ENCODE data around the gene PSME3IP1.

PSME3IP1 gene

DNA sequence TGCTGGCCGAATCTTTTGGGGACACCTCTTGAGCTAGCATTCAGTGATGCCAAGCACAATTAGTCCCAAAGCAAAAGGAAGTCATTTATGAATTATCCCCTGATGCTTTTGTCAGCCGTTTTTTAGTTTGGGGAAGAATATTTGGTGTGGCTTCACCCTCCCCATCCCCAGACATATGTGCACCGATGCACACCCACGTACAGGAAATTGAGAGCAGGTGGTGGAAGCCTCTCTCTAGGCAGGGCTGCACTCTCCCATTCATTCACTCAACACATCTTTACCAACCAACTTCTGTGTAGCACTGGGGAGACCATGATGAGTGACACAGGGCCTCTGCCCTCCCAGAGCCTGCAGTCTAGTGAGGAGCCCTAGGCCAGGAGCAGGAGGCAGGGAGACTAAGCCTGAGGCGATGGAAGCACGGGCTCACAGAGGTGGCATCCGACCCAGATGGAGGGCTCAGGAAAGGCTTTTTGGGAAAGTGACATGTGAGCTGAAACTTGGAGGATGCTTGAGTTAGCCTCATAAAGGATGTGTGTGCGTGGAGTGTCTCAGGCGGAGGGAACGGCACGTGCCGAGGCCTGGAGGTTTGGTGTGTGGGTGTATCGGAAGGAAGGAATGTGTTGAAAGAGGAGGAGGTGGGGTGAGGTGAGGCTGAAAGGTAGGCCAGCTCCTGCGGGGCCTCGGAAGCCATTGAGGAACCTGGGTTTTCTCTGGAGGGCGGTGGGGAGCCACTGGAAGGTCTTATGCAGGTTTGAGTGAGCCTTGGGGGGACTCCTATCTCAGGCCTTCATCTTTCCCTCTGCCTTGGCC is 43.8 kb downstream of the PSME3IP1 start:
- DNase-seq = no peak

DNA sequence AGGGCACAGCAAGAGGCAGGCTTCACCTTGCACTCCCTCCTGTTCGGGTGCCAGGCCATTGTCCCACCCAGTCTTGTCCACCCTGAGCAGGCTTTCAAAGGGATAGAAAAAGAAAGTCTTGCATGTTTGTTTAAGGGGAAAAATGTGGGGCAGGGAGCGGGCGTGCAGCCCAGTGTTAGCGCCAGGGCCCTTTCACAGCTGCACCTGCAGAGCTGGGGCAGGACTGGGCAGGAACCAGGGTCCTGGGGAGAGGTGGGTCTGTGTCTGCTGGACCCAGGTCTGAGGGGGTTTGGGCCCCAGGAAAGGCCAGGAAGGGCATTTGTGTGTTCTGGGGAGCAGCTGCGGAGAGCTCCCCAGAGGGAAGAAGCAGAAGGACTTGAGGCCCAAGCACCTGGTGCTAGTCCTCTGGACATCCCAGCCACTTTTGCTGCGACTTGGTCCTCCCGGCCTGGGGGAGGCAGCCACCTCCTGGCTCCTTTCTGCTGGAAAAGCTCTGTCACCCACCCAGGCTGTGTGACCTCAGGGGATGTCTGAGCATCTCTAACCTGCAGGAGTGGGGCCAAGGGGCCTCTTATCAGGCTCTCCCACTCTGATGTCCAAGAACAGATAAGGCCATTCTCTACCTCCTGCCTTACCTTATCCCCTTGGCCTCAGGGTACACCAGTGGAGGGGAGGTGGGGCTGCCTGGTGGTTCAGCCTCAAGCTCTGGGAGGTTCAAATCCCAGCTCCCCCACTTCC is 44.7 kb downstream of the PSME3IP1 start:
- no peak for DNase-seq

DNA sequence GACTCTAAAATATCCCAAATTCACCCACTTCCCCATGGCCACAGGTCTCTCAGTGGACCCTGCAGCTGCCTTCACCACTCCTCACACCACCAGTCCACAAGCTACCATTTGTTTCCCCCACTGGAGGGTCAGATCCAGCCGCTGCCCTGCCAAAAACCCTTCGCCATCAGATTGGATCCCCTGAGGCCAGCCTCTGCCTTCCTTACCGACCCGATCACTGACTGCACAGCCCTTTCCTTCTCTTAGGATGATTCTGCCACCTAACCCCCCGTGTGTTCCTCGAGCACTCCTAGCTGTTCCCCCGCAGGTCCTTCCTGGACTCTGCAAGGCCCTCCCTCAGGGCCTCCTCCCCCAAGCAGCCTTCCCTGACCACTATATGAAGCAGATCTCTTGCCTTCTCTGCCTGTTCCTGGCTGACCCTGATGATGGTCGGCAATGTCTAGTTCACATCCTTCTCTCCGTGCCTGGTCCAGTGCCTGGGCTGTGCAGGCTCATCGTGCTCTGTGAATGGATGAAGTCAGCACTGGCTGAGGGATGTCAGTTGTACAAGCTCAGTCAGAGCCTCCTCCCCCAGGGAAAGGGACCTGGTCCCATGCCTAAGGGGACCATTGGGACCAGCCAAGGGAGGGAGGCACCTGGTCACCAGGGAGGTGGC is 47.4 kb downstream of the PSME3IP1 start:
- no peak for DNase-seq

DNA sequence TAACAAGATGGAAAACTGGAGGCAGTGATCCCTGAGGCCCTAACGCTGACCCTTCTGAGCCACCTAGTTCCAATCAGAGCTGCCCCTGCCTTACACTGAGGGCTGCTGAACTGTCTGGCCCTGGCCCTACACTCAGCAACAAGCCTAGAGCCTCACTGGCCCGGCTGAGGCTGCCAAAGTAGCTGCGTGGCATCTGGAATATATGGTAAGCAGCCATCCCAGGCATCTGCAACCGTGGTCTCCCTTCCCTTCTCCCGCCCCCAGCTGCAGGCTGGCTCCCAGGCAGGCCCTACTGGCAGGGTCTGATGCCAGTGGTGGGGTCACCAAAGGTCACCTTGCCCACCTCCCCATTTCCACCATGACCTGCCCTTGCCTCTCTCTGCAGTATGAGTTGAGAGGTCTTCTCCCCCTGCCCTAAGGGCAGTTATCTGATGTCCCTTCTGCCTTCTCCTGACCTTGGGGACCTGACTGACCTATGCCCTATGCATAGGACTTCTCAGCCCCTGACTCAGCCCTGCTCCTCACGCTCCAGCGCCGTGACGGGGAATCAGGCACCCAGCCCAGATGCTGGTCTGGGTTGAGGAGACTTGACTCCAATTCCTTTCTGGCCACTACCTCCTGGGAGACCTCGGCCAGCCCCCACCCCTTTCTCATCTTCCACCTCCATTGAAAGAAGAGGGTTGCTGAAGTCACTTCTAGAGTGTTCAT is 48.1 kb downstream of the PSME3IP1 start:
- DNase-seq = no peak

DNA sequence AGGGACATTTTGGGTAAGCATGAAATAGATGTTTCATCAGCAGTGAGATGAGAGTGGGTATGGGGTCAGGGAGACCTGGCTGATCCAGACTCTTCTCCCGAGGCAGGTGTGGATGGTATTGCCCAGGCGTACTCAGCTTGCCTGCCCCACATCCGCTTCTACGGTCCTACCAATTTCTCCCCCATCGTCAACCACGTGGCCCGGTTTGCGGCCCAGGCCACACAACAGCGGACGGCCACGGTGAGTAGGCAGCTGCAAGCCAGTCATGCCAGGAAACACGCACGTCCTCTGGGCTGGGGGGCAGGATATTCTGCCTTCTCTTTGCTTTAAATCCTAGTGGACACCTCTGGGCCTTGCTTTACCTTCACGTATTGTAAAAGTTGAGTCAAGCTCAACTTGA is 48.8 kb downstream of the PSME3IP1 start:
- no peak for DNase-seq

DNA sequence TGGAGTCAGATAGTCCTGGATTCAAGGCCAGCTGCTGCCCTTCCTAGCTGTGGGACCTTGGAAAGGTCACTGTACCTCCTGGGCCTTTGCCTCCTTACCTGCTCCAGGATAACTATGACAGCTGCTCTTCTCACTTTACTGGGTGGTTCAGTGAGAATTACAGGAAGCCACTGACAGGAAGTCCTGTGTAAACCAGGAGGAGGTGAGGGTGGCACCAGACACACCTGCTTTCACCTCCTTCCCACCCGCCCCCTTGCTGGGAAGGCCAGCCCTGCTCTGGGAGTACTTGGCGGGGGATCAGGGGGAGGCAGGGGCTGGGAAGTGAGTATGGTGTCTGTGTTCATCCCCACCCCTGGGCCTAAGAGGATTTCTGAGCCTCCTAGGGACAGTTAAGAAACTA is 50.9 kb downstream of the PSME3IP1 start:
- DNase-seq = no peak

DNA sequence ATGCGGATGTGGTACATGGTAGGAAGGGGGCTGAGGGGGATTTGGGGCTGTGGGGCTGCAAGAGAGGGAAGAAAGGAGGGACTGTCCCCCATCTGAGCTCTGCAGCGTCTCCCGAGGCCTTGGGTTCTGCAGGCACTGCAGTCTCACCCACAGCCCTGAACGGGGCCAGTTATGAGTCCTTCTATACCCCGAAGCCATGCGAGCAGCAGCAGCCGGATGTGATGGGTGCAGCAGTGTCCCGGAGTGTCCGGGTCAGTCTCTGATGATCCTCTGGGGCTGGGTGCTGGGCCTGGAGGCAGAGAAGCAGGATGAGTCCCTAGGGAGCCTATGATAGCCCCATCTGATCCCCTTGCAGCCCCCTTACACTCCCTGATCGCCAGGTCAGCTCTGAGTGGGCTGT is 52.0 kb downstream of the PSME3IP1 start:
- DNase-seq = no peak

DNA sequence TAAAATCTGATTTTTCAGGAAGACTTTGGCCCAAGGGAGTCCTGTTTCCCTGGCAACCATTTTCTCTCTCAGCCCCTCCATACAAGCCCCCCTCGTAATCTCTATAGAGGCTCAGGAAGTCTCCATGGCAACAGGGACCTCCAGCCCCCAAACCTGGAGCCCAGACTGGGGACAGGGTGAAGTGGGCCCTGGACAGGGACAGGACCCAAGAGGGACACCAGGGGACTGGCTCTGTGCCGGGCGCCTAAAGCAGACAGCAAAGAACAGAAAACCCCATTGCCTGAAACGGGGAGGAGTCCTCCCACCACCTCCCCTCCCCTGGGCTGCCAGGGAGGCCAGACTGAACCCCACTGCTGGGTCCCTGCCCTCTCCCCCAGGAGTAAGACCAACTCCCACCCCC is 52.8 kb downstream of the PSME3IP1 start:
- no peak for DNase-seq

DNA sequence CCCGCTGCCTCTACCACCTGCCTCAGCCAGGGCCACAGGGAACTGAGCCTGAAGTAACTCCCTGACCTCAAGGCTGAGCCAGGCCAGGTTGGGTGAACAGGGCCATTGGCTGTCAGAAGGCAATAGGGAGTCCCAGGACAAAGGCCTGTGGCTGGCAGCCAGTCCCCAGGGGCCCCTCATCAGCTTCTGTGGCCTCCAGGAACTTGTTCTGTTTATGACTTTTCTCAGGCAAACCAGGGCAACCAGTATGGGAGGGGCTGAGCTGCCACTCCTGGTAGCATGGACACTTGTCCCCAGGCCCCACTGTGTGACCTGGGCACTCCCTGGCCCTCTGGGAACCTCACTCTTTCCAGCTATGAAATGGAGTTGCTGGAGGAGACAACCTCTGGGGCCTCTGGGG is 53.4 kb downstream of the PSME3IP1 start:
- DNase-seq = no peak

DNA sequence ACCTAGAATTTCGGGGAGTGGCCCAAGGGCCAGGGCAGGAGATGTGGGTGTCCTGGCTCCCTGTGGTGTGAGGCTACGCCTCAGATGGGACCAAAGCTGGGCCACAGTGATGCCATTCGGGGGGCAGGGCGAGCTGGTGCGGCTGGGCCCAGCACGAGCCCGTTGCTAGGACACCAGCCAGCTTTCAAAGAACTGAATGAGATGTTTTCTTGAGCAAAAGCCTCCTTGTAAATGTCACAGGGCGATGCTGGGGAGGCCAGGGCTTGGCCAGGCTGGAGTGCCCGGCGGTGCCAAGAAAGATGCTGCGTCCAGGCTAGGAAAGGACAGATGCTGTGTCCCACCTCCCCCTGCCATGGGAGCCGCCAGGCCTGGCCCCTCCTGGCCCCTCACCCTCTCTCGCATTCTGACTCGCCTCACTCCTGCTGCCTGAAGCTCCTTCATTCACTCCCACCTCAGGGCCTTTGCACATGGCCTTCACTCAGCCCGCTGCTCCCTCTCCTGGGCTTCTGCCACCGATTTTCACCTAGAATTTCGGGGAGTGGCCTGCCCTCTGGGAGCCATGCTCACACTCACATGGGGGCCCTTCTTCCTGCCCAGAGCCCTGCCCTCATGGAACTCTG is 54.4 kb downstream of the PSME3IP1 start:
- no peak for DNase-seq

DNA sequence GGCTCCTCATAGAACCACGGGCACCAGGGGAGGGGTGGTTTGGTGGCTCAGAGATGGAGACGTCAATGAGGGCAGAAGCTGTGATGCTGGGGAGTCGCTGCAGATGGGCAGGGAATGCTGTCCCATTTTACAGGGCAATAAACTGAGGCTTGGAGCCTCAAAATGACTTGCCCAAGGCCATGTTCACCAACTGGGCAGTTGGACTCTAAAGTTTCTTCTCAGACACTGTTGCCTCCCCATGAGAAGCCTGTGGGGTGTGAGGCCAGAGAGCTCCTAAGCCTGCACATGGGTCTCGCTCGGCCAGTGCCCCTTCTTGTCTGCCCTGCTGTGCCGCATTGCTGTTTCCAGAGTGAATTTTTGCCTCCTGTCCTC is 54.9 kb downstream of the PSME3IP1 start:
- DNase-seq = no peak

DNA sequence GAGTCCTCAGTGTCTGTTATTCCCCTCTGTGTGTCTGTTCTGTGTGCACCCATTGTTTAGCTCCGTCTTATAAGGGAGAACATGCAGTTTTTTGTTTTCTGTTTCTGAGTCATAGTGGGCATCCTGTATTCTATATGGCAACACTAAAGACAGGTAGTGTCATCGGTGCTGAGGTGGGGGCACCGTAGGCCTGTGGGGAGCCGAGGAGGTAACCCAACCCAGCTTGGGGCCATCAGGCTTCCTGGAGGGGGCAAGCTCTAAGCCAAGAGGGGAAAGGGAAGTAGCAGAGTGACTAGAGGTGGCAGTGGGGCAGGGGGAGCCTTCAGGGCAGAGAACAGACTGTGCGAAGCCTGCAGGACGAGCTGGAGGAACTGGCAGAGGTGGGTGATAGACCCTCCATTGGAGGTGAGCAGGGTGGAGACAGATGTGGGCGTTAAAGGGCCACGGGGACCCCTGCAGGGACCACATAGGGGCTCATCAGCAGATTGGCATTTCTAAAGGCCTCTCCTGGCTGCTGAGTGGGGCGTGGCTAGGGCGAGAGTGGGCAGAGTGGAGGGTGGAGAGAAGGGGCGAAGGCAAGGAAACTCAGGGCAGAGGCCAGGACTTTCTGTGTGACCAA is 57.0 kb downstream of the PSME3IP1 start:
- no peak for DNase-seq

DNA sequence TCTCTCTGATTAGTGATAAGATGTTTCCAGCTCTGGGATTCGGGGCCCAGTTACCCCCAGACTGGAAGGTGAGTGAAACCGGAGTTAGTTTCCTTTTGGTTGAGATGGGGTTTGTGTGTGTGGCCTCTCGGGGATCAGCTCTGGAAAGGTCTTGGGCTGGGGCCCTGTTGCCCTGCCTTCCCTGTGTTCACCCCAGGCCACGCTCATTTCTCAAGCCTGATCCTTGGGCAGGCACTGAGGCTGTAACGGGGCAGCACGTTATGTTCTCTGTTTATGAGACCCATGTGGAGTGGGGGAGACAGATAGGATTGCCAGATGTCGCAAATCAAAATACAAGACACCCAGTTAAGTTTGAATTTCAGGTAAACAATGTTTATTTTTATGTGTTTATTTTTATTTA is 58.0 kb downstream of the PSME3IP1 start:
- no peak for DNase-seq

DNA sequence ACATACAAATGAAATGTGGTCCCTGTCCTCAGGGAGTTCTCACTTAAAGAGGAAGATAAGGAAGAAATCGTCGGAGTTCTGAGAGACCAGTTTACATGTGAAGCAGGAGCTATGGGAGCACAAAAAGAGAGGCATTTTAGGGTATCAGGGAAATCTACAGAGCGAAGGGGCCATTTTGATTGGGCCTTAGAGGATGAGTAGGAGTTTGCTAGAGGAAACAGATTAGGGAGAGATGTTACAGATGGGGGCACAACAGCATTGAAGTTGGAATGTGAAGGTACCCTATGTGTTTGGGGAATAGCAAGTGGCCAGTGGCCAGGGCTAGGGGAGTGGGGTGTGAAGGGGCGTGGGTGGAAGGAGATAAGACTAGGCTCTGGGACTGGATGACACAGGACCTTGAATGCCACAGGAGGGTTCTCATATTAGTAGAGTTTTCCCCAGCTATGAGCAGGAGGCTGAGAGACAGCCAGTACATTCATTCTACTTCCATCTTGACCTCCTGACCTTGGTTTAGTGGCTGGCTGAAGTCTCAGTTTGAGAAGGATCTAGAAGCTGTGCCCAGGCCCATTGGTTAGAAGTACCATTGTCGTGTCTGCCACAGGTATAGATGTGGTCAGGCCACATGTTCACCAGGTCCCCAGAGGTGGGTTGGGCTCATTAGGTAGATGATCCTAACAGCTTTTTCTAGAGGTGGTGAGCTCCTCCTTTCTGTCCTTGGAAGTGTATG is 58.6 kb downstream of the PSME3IP1 start:
- DNase-seq = no peak

DNA sequence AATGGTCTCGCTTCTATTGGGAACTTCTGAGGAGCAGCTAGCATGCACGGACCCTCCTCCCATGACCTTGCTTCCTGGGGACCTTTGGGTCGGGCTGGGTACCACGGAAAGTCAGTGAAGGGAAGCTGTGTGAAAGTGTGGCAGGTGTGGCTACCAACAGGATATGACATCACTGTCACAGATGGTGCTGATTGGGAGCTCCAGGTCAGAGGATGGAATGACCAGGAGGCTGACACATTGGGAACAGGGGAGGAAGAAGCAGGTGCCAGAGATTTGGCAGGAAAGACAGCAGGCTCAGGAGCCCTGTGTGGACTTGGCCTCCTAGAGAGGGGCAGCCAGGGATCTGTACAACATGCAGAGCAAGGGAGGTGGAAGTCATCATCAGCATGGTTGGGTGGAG is 59.4 kb downstream of the PSME3IP1 start:
- DNase-seq = no peak

DNA sequence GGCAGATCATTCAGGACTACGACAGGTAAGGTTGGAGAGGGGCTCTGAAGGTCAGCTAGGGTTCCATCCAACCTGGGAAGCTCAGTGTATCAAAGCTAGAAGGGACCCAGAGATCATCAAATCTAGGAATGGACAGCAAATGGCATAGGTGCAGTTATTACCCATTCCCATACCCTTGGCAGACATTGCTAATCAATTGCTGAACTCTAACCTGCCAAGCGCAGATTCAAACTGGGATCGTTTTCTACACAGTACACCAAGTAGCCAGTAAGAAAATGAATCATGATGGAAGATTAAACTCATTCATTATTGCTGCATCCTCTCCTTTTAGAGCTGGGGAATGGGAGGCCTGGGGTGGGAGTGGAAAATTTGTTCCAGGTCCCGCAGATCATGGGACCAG is 59.9 kb downstream of the PSME3IP1 start:
- no peak for DNase-seq

DNA sequence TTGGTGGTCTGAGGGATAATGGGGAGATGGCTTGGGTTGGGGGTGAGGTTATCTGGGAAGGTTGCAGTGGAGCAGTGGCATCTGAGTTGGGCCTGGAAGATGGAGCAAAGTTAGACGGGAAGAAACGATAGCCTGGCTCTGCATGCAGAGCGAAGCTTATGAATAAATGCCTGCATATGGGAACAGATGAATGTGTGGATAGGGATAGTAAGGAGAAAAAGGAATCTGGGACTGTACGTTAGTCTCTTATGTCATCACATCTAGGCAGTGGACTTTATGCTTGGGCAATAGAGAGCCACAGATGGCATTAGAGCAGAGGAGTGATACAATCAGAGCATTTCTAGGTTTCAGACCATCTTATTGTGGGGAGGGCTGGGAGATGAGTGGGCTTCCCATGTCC is 60.5 kb downstream of the PSME3IP1 start:
- no peak for DNase-seq

DNA sequence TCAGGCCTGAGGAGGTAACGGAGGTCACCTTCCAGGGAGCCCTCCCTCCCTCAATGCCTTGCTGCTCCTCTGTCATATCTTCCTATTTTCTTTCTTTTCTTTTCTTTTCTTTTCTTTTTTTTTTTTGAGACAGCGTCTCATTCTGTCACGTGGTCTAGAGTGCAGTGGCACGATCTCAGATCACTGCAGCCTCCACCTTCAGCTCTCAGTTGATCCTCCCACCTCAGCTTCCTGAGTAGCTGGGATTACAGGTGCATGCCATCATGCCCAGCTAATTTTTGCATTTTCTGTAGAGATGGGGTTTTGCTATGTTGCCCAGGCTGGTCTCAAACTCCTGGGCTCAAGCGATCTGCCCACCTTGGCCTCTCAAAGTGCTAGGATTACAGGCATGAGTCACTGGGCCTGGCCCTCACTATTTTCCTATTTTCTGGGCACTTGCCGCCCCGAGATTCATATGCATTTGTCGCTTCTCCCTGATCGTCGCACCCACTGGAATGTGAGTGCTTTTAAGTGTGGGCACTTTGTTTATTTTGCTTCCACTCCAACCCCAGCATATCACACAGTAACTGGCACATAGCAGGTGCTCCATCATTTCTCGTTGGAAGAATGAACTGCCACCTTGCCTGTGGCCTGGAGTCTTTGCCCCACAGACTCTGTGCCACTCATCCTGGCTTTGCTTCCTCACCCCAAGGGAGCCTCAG is 61.7 kb downstream of the PSME3IP1 start:
- no peak for DNase-seq

DNA sequence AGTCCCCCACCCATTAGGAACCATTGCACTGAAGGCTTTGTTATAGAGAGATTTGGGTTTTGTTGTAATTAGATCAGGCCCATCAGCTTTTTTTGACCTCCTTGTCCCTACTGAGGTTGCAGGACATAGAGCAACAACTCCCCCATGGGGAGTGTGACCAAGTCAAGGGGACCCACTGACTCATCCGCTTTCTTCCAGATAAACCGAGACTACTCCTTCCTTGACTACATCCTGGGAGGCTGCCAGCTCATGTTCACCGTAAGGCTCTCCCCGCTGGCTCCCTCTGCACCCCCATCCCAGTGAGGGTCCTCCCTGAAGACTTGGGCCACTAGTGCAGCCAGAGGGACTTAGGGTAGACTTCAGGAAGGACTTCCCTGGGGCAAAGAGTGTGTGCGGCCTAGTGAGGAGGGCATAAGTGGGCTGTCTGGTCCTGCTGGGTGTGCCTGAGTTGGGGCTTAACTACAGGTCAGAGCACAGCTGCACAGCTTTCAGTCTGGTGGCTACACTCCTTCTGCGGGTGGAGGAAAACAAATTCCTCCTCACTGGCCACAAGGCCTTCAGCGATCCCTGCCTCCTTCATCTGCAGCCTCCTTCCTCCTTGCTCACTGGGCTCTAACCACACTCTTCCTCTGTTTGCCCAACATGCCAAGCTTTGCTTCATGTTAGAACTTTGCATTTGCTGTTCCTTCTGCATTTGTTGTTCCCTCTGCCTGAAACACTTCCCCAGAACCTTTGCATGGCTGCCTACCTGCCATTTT is 62.4 kb downstream of the PSME3IP1 start:
- DNase-seq = no peak

DNA sequence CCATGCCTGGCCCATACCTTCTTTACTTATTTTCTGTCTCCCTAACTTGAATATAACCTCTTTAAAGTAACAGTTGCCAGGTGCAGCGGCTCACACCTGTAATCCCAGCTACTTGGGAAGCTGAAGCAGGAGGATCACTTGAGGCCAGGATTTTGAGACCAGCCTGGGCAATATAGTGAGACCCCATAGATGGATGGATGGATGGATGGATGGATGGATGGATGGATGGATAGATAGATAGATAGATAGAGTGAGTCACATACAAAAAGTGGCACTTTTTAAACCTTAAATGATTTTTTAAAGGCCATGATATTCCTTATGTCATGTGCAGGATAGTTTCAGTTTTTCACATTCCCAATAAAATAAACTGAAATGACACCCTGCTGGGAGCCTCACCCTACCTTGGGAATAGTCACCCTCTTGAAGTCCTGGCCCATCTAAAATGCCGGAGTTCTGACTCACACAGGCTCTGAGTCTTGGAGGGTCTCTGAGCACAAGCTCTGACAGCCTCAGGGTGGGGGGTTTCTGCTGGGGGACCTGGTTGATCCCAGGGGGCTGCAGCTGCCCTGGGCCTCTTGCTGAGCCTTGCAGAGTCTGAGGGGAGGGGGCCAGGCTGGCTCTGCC is 67.3 kb downstream of the PSME3IP1 start:
- no peak for DNase-seq

All from NCI-H1694 (cell line).